Measurements from ENCODE around the gene EPOP. TPM values are rescaled to one million over a fixed set of nuclear protein-coding genes. Genes with fewer than 3 reads are reported as not detected.

EPOP gene
- total RNA-seq, 2 experiments from 2014 or later = 11.8 to 27.2 TPM

- no peak for TF ChIP-seq EZH2phosphoT487 (IDR thresholded peaks at IDR 0.05; ENCODE audit: borderline replicate concordance, low read depth, low read length)
- no peak for TF ChIP-seq CTCF (conservative IDR thresholded peaks at IDR 0.05; ENCODE audit: low read length)
- H3K4me2 ChIP-seq (ENCODE audit: low read length) = no peak overlapping the region
- H3K9me2 ChIP-seq (ENCODE audit: insufficient read depth, low read length) = no peaks in the 10 kb centered on the region
- H4K20me1 ChIP-seq (ENCODE audit: insufficient read depth, low read length) = peaks cover 12% of the 10 kb centered on the region; the same call in 1 of the 2 replicates
- no peak for DNase-seq (ENCODE audit: low spot score)
- ChIA-PET POLR2A (interaction anchor here (1.1 kb wide), 1 partner anchor 16 kb away, joined by 3 read pairs; no protein-coding TSS in a partner anchor), CTCF (ENCODE audit: unreplicated experiment) (no interaction called here)
- no peak overlapping the region for H3K27ac ChIP-seq (ENCODE audit: low read depth, low read length, poor library complexity, severe bottlenecking)
- intact Hi-C loops (cut with micrococcal nuclease; ENCODE audit: unreplicated experiment) = no loop called here
- peaks cover 78% of the 10 kb centered on the region for H3K36me3 ChIP-seq (ENCODE audit: insufficient read depth, low read length)
- H3K79me2 ChIP-seq (ENCODE audit: insufficient read depth, low read depth, low read length) = peaks cover 28% of the 10 kb centered on the region
- H3K4me3 ChIP-seq (ENCODE audit: low read depth, low read length, poor library complexity, severe bottlenecking) = no peak overlapping the region
- BruUV-seq (replicated peaks) = no TSS peak
- H3K4me1 ChIP-seq (ENCODE audit: insufficient read depth, low read length, poor library complexity, severe bottlenecking) = peaks cover 16% of the 10 kb centered on the region
- H3K9me3 ChIP-seq (ENCODE audit: low read length) = no peaks in the 10 kb centered on the region
- H2AFZ ChIP-seq (ENCODE audit: low read length) = no peak overlapping the region
Observed at GRCh38 chr17:38709864-38710603, 35.3 kb upstream of the EPOP start.

GRCh38 chr17:38709104-38709820 is 34.5 kb upstream of the EPOP start:
- no peak overlapping the region for H3K4me2 ChIP-seq (ENCODE audit: low read length)
- H3K9me2 ChIP-seq (ENCODE audit: insufficient read depth, low read length) = no peaks in the 10 kb centered on the region
- no peak overlapping the region for H3K27ac ChIP-seq (ENCODE audit: low read depth, low read length, poor library complexity, severe bottlenecking)
- H4K20me1 ChIP-seq (ENCODE audit: insufficient read depth, low read length) = peaks cover 12% of the 10 kb centered on the region; the same call in 1 of the 2 replicates
- H2AFZ ChIP-seq (ENCODE audit: low read length) = no peak overlapping the region
- peaks cover 73% of the 10 kb centered on the region for H3K36me3 ChIP-seq (ENCODE audit: insufficient read depth, low read length)
- ChIA-PET POLR2A (interaction anchor here (1.1 kb wide), 1 partner anchor 15 kb away, joined by 3 read pairs; no protein-coding TSS in a partner anchor), CTCF (ENCODE audit: unreplicated experiment) (no interaction called here)
- intact Hi-C loops (cut with micrococcal nuclease; ENCODE audit: unreplicated experiment) = no loop called here
- DNase-seq (ENCODE audit: low spot score) = no peak
- no TSS peak for BruUV-seq (replicated peaks)
- H3K4me1 ChIP-seq (ENCODE audit: insufficient read depth, low read length, poor library complexity, severe bottlenecking) = peaks cover 15% of the 10 kb centered on the region
- peaks cover 28% of the 10 kb centered on the region for H3K79me2 ChIP-seq (ENCODE audit: insufficient read depth, low read depth, low read length)
- no peak overlapping the region for H3K4me3 ChIP-seq (ENCODE audit: low read depth, low read length, poor library complexity, severe bottlenecking)
- H3K9me3 ChIP-seq (ENCODE audit: low read length) = no peaks in the 10 kb centered on the region
- no peak for TF ChIP-seq EZH2phosphoT487 (IDR thresholded peaks at IDR 0.05; ENCODE audit: borderline replicate concordance, low read depth, low read length)
- no peak for TF ChIP-seq CTCF (conservative IDR thresholded peaks at IDR 0.05; ENCODE audit: low read length)

Data from OCI-LY7 (cell line).